Hepatic stellate cell (primary cell): ENCODE measurements around the gene XRCC5.

Experiments
- DNase-seq: peaks from one replicate; pipeline ENCODE4 v3.0.0; 2011; ENCODE audit warnings: low spot score

The XRCC5 gene

GRCh38 chr2:216159646-216160045 lies 50.5 kb downstream of the XRCC5 start:
- DNase-seq: no peak

- no peak for DNase-seq
These were observed 51.6 kb downstream of the XRCC5 start for GRCh38 chr2:216160786-216161185.

DNA sequence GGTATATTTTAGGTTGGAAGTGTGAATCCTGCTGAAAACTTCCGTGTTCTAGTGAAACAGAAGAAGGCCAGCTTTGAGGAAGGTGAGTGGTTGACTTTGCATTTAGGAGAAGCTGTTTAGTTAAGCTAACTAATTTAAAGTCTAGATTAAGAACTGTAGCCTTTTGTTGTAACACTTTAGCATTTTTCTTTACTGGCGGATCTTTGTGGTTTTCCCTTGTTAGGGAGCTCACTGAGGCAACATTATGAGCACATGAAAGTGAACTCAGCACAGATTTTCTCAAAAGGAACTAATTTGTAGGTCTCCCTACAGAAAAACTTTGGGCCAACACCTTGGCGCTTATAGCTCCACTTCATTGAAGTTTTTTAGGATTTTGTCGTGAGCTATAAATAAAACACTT lies 52.8 kb downstream of the XRCC5 start:
- no peak for DNase-seq

DNA sequence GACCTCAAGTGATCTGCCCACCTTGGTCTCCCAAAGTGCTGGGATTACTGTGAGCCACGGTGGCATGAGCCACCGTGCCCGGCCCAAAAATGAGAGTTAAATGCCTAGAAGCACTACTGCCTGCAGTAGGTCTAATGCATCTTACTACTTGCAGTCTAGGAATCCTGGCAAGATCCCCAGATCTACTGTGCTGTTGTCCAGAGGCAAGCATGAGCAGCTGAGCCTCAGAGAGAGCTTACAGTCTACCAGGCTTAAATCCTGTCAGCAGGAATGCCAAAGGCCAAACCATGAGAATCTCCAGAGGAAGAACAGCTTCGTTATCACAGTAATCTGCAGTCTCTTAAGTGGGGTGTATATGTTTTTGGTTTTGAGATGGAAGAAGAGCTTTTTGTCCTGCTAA lies 54.4 kb downstream of the XRCC5 start:
- peak; percentile 12 for DNase-seq

DNA sequence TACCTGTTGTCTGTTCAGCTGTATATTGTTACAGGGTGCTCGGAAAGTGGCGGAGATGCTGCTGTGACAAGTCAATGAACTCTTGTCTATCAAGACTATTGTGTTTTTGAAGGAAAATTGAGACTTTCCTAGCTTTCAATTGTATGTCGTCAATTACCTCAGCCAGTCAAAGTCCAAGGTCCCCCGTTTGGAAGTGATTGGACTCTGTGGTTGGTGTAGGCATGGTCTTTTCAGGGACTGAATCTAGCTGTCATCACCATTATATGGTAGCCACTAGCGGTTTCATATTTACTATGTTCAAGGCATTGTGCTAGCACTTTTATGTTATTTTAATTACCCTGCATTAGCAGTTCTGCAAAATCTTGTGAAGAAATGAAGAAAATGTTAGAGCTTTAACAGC lies 54.9 kb downstream of the XRCC5 start:
- no peak for DNase-seq

DNA sequence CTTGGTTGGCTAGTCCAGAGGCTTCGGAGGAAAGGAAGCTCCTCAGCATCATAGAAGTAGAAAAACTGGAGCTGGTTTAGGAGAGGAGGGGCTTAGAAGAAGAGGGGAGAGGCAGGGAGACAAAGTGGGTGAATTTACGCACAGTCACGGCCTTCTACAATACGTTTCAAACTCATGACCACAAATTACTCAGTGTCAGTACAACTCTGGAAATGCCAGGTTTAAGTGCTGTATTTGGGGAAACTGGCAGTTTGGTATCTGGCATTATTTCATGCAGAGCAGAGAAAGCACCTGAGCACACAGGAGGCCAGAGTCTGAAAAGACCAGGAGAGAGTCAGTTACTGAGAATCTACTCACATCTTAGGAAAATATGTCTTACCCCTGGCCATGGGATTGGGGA lies 55.4 kb downstream of the XRCC5 start:
- DNase-seq: no peak

GRCh38 chr2:216165711-216166110 lies 56.6 kb downstream of the XRCC5 start:
- no peak for DNase-seq

GRCh38 chr2:216169087-216169486 lies 59.9 kb downstream of the XRCC5 start:
- DNase-seq: no peak

DNA sequence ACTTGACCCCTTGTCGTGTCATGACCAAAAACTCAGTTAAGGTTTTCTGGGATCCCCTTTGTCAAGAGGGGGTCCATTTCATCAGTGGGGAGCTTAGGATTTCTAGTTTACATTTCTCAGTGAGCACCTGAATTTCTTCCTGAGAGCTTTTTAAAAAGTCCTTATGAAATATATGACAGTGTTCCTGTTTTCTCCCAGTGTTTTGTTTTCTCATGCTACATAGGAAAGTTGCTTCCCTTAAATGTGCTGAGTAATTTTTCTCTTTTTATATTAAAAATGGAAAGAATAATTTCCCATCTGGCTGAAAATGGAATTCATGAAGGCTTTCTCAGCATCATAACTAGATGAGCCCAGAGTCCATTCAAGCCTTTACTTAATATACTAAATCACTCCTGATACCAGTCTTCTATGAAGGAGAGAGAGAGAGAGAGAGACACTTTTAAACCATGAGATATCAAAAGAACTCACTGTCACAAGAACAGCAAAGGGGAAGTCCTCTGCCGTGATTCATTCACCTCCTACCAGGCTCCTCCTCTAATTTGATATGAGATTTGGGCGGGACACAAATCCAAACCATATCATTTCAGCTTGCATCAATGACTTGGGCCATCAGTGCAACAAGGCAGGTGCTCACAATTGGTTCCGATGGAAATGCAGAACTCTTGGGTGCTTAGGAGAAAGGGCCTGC lies 61.1 kb downstream of the XRCC5 start:
- no peak for DNase-seq

DNA sequence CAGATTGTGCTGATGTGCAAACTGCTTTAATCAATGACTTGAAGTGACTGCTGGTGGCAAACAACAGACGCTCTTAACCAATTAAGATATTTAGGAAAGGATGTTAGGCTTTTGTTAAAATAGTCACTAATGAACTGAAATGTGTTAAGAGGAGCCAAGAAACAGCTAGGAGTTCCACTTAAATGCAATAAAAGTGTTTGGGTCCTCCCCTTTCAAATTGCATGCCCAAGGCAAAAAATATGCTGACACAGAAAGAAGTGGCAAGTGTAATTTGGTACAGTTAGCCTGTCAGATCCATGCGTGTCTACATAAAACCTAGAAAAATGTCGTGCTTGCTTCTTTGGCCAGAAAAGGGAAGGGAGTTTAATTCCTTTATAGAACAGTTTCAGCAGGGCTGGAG lies 61.9 kb downstream of the XRCC5 start:
- no peak for DNase-seq

DNA sequence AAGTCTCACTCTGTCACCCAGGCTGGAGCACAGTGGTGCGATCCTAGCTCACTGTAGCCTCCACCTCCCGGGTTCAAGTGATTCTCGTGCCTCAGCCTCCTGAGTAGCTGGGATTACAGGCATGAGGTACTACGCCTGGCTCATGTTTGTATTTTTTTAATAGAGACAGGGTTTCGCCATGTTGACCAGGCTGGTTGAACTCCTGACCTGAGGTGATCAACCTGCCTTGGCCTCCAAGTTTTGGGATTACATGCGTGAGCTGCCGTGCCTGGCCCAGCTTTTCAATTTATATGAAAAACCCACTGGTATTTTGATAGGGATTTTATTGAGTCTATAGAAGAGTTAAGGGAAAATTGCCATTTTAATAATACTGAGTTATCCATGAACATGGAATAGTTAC lies 63.3 kb downstream of the XRCC5 start:
- no peak for DNase-seq

DNA sequence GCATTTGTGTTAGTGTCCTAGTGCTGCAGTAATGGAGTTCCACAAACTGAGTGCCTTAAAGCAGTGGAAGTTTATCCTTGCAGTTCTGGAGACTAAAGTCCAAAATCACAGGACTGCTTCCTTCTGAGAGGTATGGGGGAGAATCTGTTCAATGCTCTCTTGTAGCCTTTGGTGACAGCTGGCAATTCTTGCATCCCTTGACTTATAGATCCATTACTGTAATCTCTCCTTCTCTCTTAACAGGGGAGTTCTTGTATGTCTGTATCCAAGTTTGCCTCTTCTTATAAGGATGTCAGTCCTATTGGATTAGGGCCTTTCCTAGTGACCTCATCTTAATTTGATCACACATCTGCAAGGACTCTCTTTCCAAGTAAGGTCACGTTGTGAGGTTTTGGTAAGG lies 69.9 kb downstream of the XRCC5 start:
- no peak for DNase-seq

GRCh38 chr2:216181351-216181750 lies 72.2 kb downstream of the XRCC5 start:
- DNase-seq: no peak

GRCh38 chr2:216181953-216182461 lies 72.9 kb downstream of the XRCC5 start:
- DNase-seq: no peak

DNA sequence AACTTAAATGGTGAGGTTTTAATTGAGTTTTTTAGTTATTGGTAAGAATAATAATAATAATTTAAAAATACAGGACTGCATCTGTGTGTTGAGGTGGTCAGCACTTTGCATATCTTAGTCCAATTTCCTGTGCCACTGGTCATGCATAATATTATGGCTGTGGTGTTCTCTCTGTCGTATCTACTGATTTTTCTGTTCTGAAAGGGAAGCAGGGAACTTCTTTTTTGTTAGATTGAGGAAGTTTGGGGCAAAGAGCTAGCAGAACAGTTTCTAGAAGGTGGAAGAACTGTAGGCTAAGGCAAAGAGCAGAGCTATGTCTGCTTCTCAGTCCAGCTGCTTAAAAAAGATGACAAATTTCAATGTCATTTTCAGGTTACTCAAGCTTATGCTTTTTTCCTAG lies 74.3 kb downstream of the XRCC5 start:
- DNase-seq: no peak

DNA sequence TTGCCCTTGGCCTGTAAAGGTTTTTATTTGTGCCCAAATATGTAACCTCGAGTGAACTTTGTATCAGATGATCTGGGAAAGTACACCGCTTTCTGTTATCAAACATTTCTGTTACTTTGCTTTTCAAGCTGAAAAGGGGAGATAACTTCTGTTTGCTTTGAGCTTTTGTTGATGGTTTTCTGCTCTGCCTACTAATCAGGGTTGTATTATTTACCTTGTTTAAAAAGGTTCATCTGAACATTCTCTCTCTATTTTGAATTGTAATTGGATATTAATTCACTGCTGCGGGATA lies 79.4 kb downstream of the XRCC5 start:
- no peak for DNase-seq

DNA sequence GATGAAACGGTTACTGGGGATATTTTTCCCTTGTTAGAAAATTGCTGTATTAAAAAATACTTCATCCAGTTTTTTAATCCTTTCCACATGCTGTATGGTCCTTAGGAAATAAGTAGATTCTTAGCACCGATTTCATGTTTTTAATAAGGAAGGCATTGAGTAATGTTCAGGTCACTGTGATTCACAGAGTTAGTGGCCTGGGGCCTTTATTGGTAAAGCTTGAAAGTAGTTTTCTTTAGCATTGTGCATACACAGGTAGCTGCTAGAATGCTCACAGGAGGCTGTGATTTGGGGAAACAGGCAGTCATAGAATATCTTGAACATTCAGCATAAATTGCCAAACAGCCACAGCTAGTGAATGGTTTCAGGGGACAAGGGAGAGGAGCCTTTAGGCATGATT lies 79.8 kb downstream of the XRCC5 start:
- DNase-seq: no peak

GRCh38 chr2:216189410-216189809 lies 80.3 kb downstream of the XRCC5 start:
- no peak for DNase-seq

- no peak for DNase-seq
These were observed 83.0 kb downstream of the XRCC5 start for GRCh38 chr2:216192181-216192580.

DNA sequence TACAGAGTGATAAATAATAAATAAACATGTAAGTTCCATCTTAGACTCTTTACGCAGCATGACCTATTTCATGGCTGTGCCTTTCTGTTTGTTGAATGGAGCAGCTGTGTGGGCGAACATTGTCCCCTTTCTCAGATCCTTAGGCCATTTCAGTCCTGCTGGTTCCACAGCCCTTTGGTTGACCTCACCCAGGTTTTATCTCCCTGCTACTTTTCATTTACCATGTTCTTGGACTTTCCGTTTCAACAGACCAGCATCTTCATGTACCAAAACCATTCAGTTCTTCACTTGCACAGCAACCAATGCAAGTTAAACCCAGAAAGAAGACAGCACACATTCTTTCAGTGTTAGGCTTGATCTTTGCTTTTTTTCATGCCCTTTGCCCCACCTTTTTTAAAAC lies 83.8 kb downstream of the XRCC5 start:
- DNase-seq: no peak

- no peak for DNase-seq
These were observed 84.9 kb downstream of the XRCC5 start for GRCh38 chr2:216194013-216194412.

GRCh38 chr2:216194561-216194960 lies 85.4 kb downstream of the XRCC5 start:
- no peak for DNase-seq

DNA sequence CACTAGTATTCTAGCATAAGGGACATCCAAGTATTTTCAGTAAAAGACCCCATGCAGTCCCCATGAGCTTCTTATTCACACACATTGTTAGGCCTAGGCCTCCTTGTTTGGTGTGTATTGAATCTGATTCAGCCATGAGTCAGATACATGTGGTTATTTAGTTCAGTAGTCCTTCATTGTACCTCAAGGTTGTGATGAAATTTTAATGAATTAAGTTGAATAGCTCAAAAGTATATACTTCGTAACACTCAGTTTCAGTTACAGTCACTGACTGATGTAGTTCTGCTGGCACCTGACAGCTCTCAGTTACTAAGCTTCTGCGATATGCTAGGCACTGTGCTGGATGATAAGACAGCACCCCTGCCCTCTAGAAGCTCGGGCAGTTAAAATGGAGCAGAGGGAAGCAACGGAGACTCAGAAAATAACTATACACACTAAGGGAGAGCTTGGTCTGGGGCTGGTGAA lies 86.4 kb downstream of the XRCC5 start:
- DNase-seq: peak; percentile 26

DNA sequence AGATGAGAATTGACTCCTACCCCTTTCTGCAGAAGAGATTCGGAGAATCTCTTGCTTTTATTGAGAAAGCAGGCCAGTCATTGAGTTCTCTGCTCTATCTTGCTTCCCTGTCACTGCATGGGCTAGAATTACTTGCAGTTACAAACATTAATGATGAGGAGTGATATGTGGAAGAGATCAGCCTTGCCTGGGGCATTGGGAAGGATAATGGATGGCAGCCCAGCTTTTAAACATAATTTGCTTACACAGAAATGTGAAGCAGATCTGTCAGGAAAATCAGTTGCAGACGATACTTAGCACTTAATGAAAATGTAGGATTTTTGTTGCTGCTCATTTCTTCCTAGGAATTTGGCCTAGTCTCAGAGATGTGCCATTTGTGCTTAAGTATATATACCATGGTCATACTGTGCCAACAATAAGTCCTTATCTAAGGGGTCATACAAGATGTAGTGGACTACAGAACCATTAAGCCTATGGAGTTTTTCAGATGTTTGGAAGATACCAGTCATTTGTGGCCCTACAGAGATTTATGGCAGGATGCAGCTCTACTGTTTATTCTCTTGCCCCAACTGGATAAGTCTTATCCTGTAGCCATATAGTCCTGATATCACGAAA lies 92.7 kb downstream of the XRCC5 start:
- no peak for DNase-seq
